Stimulated activated CD8-positive, alpha-beta memory T cell treated with anti-CD3 and anti-CD28 coated beads, Interleukin-12 subunit alpha, Interleukin-12 subunit beta, amount 100 ng/mL, for 1 hour (primary cell): ENCODE data around the gene LENG9.

Experiments
- DNase-seq: peaks from one replicate; pipeline ENCODE4 v3.0.0-alpha.2; 2020; ENCODE audit warnings: low read depth

LENG9 gene

GRCh38 chr19:54421521-54421920 is 42.1 kb downstream of the LENG9 start:
- no peak for DNase-seq

- DNase-seq, result no peak
These were observed 42.4 kb downstream of the LENG9 start for GRCh38 chr19:54421169-54421516.

GRCh38 chr19:54420383-54421168 is 43.0 kb downstream of the LENG9 start:
- DNase-seq, result no peak

GRCh38 chr19:54420068-54420382 is 43.6 kb downstream of the LENG9 start:
- DNase-seq, result no peak

GRCh38 chr19:54418930-54419800 is 44.4 kb downstream of the LENG9 start:
- DNase-seq, result no peak

- DNase-seq, result no peak
These were observed 45.3 kb downstream of the LENG9 start for GRCh38 chr19:54418030-54418929.

GRCh38 chr19:54416695-54417491 is 46.7 kb downstream of the LENG9 start:
- no peak for DNase-seq

GRCh38 chr19:54415901-54416673 is 47.5 kb downstream of the LENG9 start:
- DNase-seq, result no peak

- no peak for DNase-seq
These were observed 48.2 kb downstream of the LENG9 start, which contains the start of gene TTYH1 for GRCh38 chr19:54415208-54415900. Gene TTYH1, plus strand, starts transcription at chr19:54415464. Its CDS starts 89 bp downstream, at chr19:54415553.

GRCh38 chr19:54414156-54414555 is 49.4 kb downstream of the LENG9 start:
- DNase-seq, result no peak

GRCh38 chr19:54412877-54413276 is 50.7 kb downstream of the LENG9 start:
- no peak for DNase-seq
